ENCODE measurements around the gene TBX21.
"Not testable (repeated sequence)": the region's sequence is repeated elsewhere in the genome, so short reads cannot be mapped to it uniquely, and the experiment has no call there.

TBX21 gene

GRCh38 chr17:47763913-47764582 is 31.0 kb downstream of the TBX21 start:
- CTCF ChIA-PET = interaction anchor here (0.7 kb wide), 1 partner anchor 66 kb away, joined by 4 read pairs; no protein-coding TSS in a partner anchor

GRCh38 chr17:47773649-47774048 is 40.6 kb downstream of the TBX21 start:
- not testable (repeated sequence) for H3K9me3 ChIP-seq (ENCODE audit: control insufficient read depth, insufficient read depth, low read depth, low read length); H3K4me1 ChIP-seq (ENCODE audit: control insufficient read depth, insufficient read depth, low read length); H3K4me3 ChIP-seq (ENCODE audit: low read depth, low read length); H3K36me3 ChIP-seq (ENCODE audit: control insufficient read depth in 2 of 2, insufficient read depth in 1 of 2, low read length in 2 of 2); H3K27ac ChIP-seq (ENCODE audit: extremely low read depth, low read depth, low read length)
- CTCF ChIA-PET = interaction anchor here (0.8 to 1.9 kb wide), 6 partner anchors 12 to 244 kb away, joined by 3 to 9 read pairs (median 3); no protein-coding TSS in a partner anchor
- POLR2A ChIA-PET = interaction anchor here (1.6 kb wide), 1 partner anchor 122 kb away, joined by 3 read pairs; the partner anchor contains the start of gene SP2

More at GRCh38 chr17:47763913-47764582, 31.0 kb downstream of the TBX21 start:
- H3K27ac ChIP-seq (ENCODE audit: extremely low read depth, low read depth, low read length) = no peak overlapping the region
- no peaks in the 10 kb centered on the region; the same call in 1 of the 2 replicates for H3K9me3 ChIP-seq (ENCODE audit: control insufficient read depth, insufficient read depth, low read depth, low read length)
- TF ChIP-seq SETDB1 (IDR thresholded peaks at IDR 0.05; ENCODE audit: insufficient read length, low read length) = peak; percentile 26
- TF ChIP-seq ZFP41 (tag by site-specific recombination; IDR thresholded peaks at IDR 0.05; ENCODE audit: borderline replicate concordance) = no peak
- H3K36me3 ChIP-seq (ENCODE audit: control insufficient read depth in 2 of 2, insufficient read depth in 1 of 2, low read length in 2 of 2) = no peaks in the 10 kb centered on the region; a peak in 1 of 3 replicates
- no peaks in the 10 kb centered on the region for H3K4me1 ChIP-seq (ENCODE audit: control insufficient read depth, insufficient read depth, low read length)
- H3K4me3 ChIP-seq (ENCODE audit: low read depth, low read length) = no peak overlapping the region
- POLR2A ChIA-PET = no interaction called here

- no peak for TF ChIP-seq ZNF792 (tag by site-specific recombination; IDR thresholded peaks at IDR 0.05)
- no peak for TF ChIP-seq ZNF521 (tag by site-specific recombination; IDR thresholded peaks at IDR 0.05)
- TF ChIP-seq ZFP37 (tag by site-specific recombination; IDR thresholded peaks at IDR 0.05) = no peak
- no peak for TF ChIP-seq ZSCAN4 (tag by site-specific recombination; IDR thresholded peaks at IDR 0.05)
- TF ChIP-seq BCL6B (tag by site-specific recombination; IDR thresholded peaks at IDR 0.05) = no peak
- no peak for TF ChIP-seq PRDM10 (tag by site-specific recombination; IDR thresholded peaks at IDR 0.05)
- no peak for TF ChIP-seq INSM2 (tag by site-specific recombination; IDR thresholded peaks at IDR 0.05)
- TF ChIP-seq ATF2 (tag by site-specific recombination; IDR thresholded peaks at IDR 0.05; ENCODE audit: low read depth) = no peak
- TF ChIP-seq ZNF23 (tag by site-specific recombination; IDR thresholded peaks at IDR 0.05; ENCODE audit: borderline replicate concordance) = no peak
- no peak for TF ChIP-seq ZNF585B (tag by site-specific recombination; IDR thresholded peaks at IDR 0.05)
- TF ChIP-seq ZNF513 (tag by site-specific recombination; IDR thresholded peaks at IDR 0.05) = no peak
- TF ChIP-seq ZNF391 (tag by site-specific recombination; IDR thresholded peaks at IDR 0.05; ENCODE audit: borderline replicate concordance, low read depth) = no peak
- TF ChIP-seq HOXA7 (CRISPR knock-in tag; IDR thresholded peaks at IDR 0.05; ENCODE audit: borderline replicate concordance) = no peak
- TF ChIP-seq ZNF785 (tag by site-specific recombination; IDR thresholded peaks at IDR 0.05) = no peak
- TF ChIP-seq ZNF146 (tag by site-specific recombination; IDR thresholded peaks at IDR 0.05) = no peak
- TF ChIP-seq ZSCAN30 (tag by site-specific recombination; IDR thresholded peaks at IDR 0.05) = no peak
- no peak for TF ChIP-seq ZNF426 (tag by site-specific recombination; IDR thresholded peaks at IDR 0.05)
- POLR2A ChIA-PET = interaction anchor here (1.6 kb wide), 1 partner anchor 121 kb away, joined by 3 read pairs; the partner anchor contains the start of gene SP2
- CTCF ChIA-PET = interaction anchor here (0.8 to 1.6 kb wide), 2 partner anchors 16 to 244 kb away, joined by 3 to 4 read pairs; no protein-coding TSS in a partner anchor
- H3K9me3 ChIP-seq (ENCODE audit: control insufficient read depth, insufficient read depth, low read depth, low read length) = no peaks in the 10 kb centered on the region
- no peak overlapping the region for H3K27ac ChIP-seq (ENCODE audit: extremely low read depth, low read depth, low read length)
- no peak overlapping the region for H3K4me3 ChIP-seq (ENCODE audit: low read depth, low read length)
- H3K36me3 ChIP-seq (ENCODE audit: control insufficient read depth in 2 of 2, insufficient read depth in 1 of 2, low read length in 2 of 2) = no peaks in the 10 kb centered on the region
- H3K4me1 ChIP-seq (ENCODE audit: control insufficient read depth, insufficient read depth, low read length) = no peaks in the 10 kb centered on the region
Observed at GRCh38 chr17:47774331-47774730, 41.3 kb downstream of the TBX21 start.

Data from HEK293 (cell line).